Testis (tissue), 2 donors: Measurements from ENCODE around the gene JAGN1.

Experiments
- CTCF ChIP-seq, 3 experiments: fragments of 450-650 bp in 2 of 3; fragments of 200-600 bp in 1 of 3; sonication (generic) in 1 of 3; IDR thresholded peaks; one replicate each; pipeline ENCODE4 v1.5.1; 2016 to 2019; ENCODE audit warnings: antibody characterized with exemption in 3 of 3, mild to moderate bottlenecking in 2 of 3, moderate library complexity in 1 of 3
- POLR2A ChIP-seq: fragments of 450-650 bp; IDR thresholded peaks from one replicate; pipeline ENCODE4 v1.6.1; 2017; ENCODE audit warnings: antibody characterized with exemption, mild to moderate bottlenecking, moderate library complexity

GRCh38 chr3:9870978-9871377 lies 19.4 kb upstream of the JAGN1 start:
- no peak for TF ChIP-seq POLR2A
- TF ChIP-seq CTCF (IDR thresholded peaks at IDR 0.05): no peak
